Measurements from ENCODE around the gene CCDC38.

GRCh38 chr12:95896846-95897245, 45.6 kb downstream of the CCDC38 start:
- TF ChIP-seq CTCF (IDR thresholded peaks at IDR 0.05; ENCODE audit: poor library complexity) = no peak
- no peak for TF ChIP-seq EZH2 (IDR thresholded peaks at IDR 0.05; ENCODE audit: borderline replicate concordance)
- no peak for TF ChIP-seq EZH2phosphoT487 (IDR thresholded peaks at IDR 0.05; ENCODE audit: low read depth, severe bottlenecking, unreplicated experiment)

Measured in hepatocyte (in vitro differentiated cells).